IMR-90 (cell line): ENCODE data around the gene WASF3. TPM values are rescaled to one million over a fixed set of nuclear protein-coding genes. Genes with fewer than 3 reads are reported as not detected.

Experiments used
- ATAC-seq: fragments of 200-7000 bp; cut with Tn5 transposase; 2 replicates; pipeline ENCODE4 v1.9.1; 2020; ENCODE audit warnings: low read depth, mild to moderate bottlenecking, moderate library complexity
- BruUV-seq: library from RNA; stranded (reverse); fragments of 400-500 nt; replicated peaks from 2 replicates; lab custom pipeline; 2021; lab: Mats Ljungman, UMichigan
- CTCF ChIA-PET: fragments of 300-600 bp; formaldehyde crosslinking; extraction: SDS; loops from one replicate; lab custom pipeline; 2021; ENCODE audit warnings: antibody characterized with exemption; lab: Yijun Ruan, JAX
- POLR2A ChIA-PET: fragments of 300-600 bp; sonication (Branson Sonifier 250); formaldehyde crosslinking; loops from one replicate; lab custom pipeline; 2022; ENCODE audit warnings: antibody characterized with exemption; ENCODE audit not compliant: unreplicated experiment; lab: Charles Lee
- DNase-seq: peaks from one replicate; pipeline ENCODE4 v3.0.0; 2013
- H2AFZ ChIP-seq: replicated peaks from 2 replicates; pipeline ENCODE3; 2013; ENCODE audit warnings: low read length, mild to moderate bottlenecking; ENCODE audit not compliant: poor library complexity
- H2AK5ac ChIP-seq: 2 replicates; pipeline ENCODE4 v1.6.1; 2013; ENCODE audit warnings: low read depth, low read length, inconsistent platforms
- H2AK9ac ChIP-seq: replicated peaks from 2 replicates; pipeline ENCODE3; 2013; ENCODE audit warnings: mild to moderate bottlenecking, low read depth, low read length, moderate library complexity; ENCODE audit not compliant: poor library complexity
- H2BK120ac ChIP-seq: 2 replicates; pipeline ENCODE4 v1.6.1; 2013; ENCODE audit warnings: low read depth, low read length, inconsistent platforms
- H2BK15ac ChIP-seq: 3 replicates; pipeline ENCODE4 v1.6.1; 2013; ENCODE audit warnings: low read depth, low read length, inconsistent platforms
- H2BK20ac ChIP-seq: 2 replicates; pipeline ENCODE4 v1.6.1; 2013; ENCODE audit warnings: low read depth, mild to moderate bottlenecking, inconsistent platforms, low read length, moderate library complexity
- H2BK5ac ChIP-seq: 2 replicates; pipeline ENCODE4 v1.6.1; 2013; ENCODE audit warnings: mild to moderate bottlenecking, low read depth, low read length, inconsistent platforms; ENCODE audit not compliant: poor library complexity, severe bottlenecking
- H3K14ac ChIP-seq: replicated peaks from 2 replicates; pipeline ENCODE4 v1.6.1; 2013; ENCODE audit warnings: low read depth, low read length, inconsistent platforms
- H3K18ac ChIP-seq: 2 replicates; pipeline ENCODE4 v1.6.1; 2013; ENCODE audit warnings: low read depth, low read length, control low read depth
- H3K23ac ChIP-seq: 2 replicates; pipeline ENCODE4 v1.6.1; 2013; ENCODE audit warnings: low read depth, low read length, inconsistent platforms
- H3K27ac ChIP-seq: 2 replicates; pipeline ENCODE4 v1.5.1; 2013; ENCODE audit warnings: mild to moderate bottlenecking, control low read depth, low read length; ENCODE audit not compliant: insufficient read depth
- H3K27me3 ChIP-seq: 2 replicates; pipeline ENCODE4 v1.6.1; 2013; ENCODE audit warnings: low read length; ENCODE audit not compliant: control insufficient read depth, insufficient read depth
- H3K36me3 ChIP-seq: 2 replicates; pipeline ENCODE4 v1.6.1; 2013; ENCODE audit warnings: low read length, mixed read lengths; ENCODE audit not compliant: control insufficient read depth, insufficient read depth
- H3K4ac ChIP-seq: 2 replicates; pipeline ENCODE4 v1.6.1; 2013; ENCODE audit warnings: low read depth, low read length, inconsistent platforms
- H3K4me1 ChIP-seq: 2 replicates; pipeline ENCODE4 v1.6.1; 2013; ENCODE audit warnings: low read length, mixed read lengths; ENCODE audit not compliant: control insufficient read depth, insufficient read depth
- H3K4me2 ChIP-seq: 2 replicates; pipeline ENCODE4 v1.6.1; 2013; ENCODE audit warnings: low read depth, mild to moderate bottlenecking, control low read depth, low read length, moderate library complexity
- H3K4me3 ChIP-seq: 2 replicates; pipeline ENCODE4 v1.5.1; 2013; ENCODE audit warnings: low read depth, mild to moderate bottlenecking, control low read depth, low read length, moderate library complexity; ENCODE audit not compliant: insufficient read depth
- H3K56ac ChIP-seq: 2 replicates; pipeline ENCODE4 v1.6.1; 2013; ENCODE audit warnings: low read length, inconsistent platforms; ENCODE audit not compliant: insufficient read depth; ENCODE audit errors: extremely low read depth
- H3K79me1 ChIP-seq, 2 experiments: 2 replicates each; pipeline ENCODE4 v1.6.1; 2013; ENCODE audit warnings: low read length in 2 of 2, inconsistent platforms in 1 of 2, low read depth in 1 of 2
- H3K9ac ChIP-seq: 2 replicates; pipeline ENCODE4 v1.6.1; 2013; ENCODE audit warnings: low read depth, low read length, control low read depth
- H3K9me1 ChIP-seq: 2 replicates; pipeline ENCODE4 v1.6.1; 2013; ENCODE audit warnings: low read length, inconsistent platforms; ENCODE audit not compliant: insufficient read depth
- H3K9me3 ChIP-seq: 2 replicates; pipeline ENCODE4 v1.6.1; 2013; ENCODE audit warnings: low read length; ENCODE audit not compliant: control insufficient read depth, insufficient read depth
- H4K20me1 ChIP-seq: 2 replicates; pipeline ENCODE4 v1.6.1; 2013; ENCODE audit warnings: low read length, inconsistent platforms; ENCODE audit not compliant: insufficient read depth
- H4K5ac ChIP-seq: 2 replicates; pipeline ENCODE4 v1.6.1; 2013; ENCODE audit warnings: mild to moderate bottlenecking, low read depth, low read length, control low read depth
- H4K8ac ChIP-seq, 2 experiments: 2 replicates each; pipeline ENCODE4 v1.6.1; 2013; ENCODE audit warnings: low read depth in 2 of 2, low read length in 2 of 2, control low read depth in 1 of 2, inconsistent platforms in 1 of 2
- H4K91ac ChIP-seq: 2 replicates; pipeline ENCODE4 v1.6.1; 2013; ENCODE audit warnings: low read depth, low read length, inconsistent platforms; ENCODE audit not compliant: insufficient read depth
- MAFK ChIP-seq: IDR thresholded peaks from 2 replicates; pipeline ENCODE4 v1.6.1; 2012; ENCODE audit warnings: low read depth, low read length, improper control_type of control experiment
- MAZ ChIP-seq: IDR thresholded peaks from 2 replicates; pipeline ENCODE4 v1.6.1; 2012; ENCODE audit warnings: low read depth, mild to moderate bottlenecking, low read length, improper control_type of control experiment, moderate library complexity, borderline replicate concordance
- RAD21 ChIP-seq: IDR thresholded peaks from 2 replicates; pipeline ENCODE4 v1.6.1; 2012; ENCODE audit warnings: low read length, improper control_type of control experiment
- RFX5 ChIP-seq: IDR thresholded peaks from 2 replicates; pipeline ENCODE4 v1.8.0; 2012; ENCODE audit warnings: low read depth, mild to moderate bottlenecking, low read length, moderate library complexity
- dilution Hi-C: fragments of 300-500 bp; cut with HindIII; formaldehyde crosslinking; loops from one replicate; pipeline ENCODE4 v1.14.3; 2018; ENCODE audit warnings: low sequenced_read_pairs; ENCODE audit not compliant: unreplicated experiment
- in situ Hi-C: fragments of 300-500 bp; cut with MboI; formaldehyde crosslinking; loops from 3 replicates; pipeline ENCODE4 v1.14.3; 2019; ENCODE audit warnings: low sequenced_read_pairs, inconsistent platforms, mixed read lengths
- intact Hi-C: fragments of 100-400 bp; cut with micrococcal nuclease; formaldehyde crosslinking; loops from 2 replicates; pipeline ENCODE4 v1.10.0; 2022
- polyA plus RNA-seq, 3 experiments: library from polyadenylated mRNA; depleted of rRNA; stranded (reverse); fragments of >200 nt; gene quantifications; 2 replicates each; pipeline ENCODE4 v1.2.3, GENCODE V29; 2012; ENCODE audit warnings: low replicate concordance in 1 of 3
- total RNA-seq: library from RNA; depleted of rRNA; stranded (reverse); fragments of >200 nt; gene quantifications from 2 replicates; pipeline ENCODE4 v1.2.3, GENCODE V29; 2012
- TF ChIP-seq, protein P1 (sequence below): fragments of 150-350 bp; IDR thresholded peaks from 2 replicates; pipeline ENCODE4 v1.6.1; 2017; ENCODE audit warnings: mild to moderate bottlenecking, antibody characterized with exemption, low read length, low read depth

The WASF3 gene
- total and polyA plus RNA-seq, 2 of the 4 experiments (the other 2 are of a cell fraction), result 4.3 to 11.4 TPM

GRCh38 chr13:26727633-26728032 is 170.2 kb downstream of the WASF3 start:
- H3K4ac ChIP-seq, result no peak overlapping the region
- no peaks in the 10 kb centered on the region for H3K9me1 ChIP-seq
- no peak overlapping the region for H4K5ac ChIP-seq
- no peaks in the 10 kb centered on the region for H3K4me1 ChIP-seq
- no peak overlapping the region for H3K9ac ChIP-seq
- no peaks in the 10 kb centered on the region; the same call in 1 of the 2 replicates for H3K27me3 ChIP-seq
- no peak overlapping the region for H3K23ac ChIP-seq
- H3K79me1 ChIP-seq, result no peaks in the 10 kb centered on the region
- no peaks in the 10 kb centered on the region for H3K36me3 ChIP-seq
- H2BK20ac ChIP-seq, result no peak overlapping the region
- TF ChIP-seq MAZ (no peak), RAD21 (no peak), RFX5 (no peak), MAFK (no peak)
- TF ChIP-seq, protein P1, sequence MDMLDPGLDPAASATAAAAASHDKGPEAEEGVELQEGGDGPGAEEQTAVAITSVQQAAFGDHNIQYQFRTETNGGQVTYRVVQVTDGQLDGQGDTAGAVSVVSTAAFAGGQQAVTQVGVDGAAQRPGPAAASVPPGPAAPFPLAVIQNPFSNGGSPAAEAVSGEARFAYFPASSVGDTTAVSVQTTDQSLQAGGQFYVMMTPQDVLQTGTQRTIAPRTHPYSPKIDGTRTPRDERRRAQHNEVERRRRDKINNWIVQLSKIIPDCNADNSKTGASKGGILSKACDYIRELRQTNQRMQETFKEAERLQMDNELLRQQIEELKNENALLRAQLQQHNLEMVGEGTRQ, result no peak
- H3K27ac ChIP-seq, result no peak overlapping the region
- no peak overlapping the region for H2BK5ac ChIP-seq
- ATAC-seq (no peak), DNase-seq (no peak)
- no peak overlapping the region for H3K14ac ChIP-seq
- H3K9me3 ChIP-seq, result no peaks in the 10 kb centered on the region
- H4K20me1 ChIP-seq, result no peaks in the 10 kb centered on the region
- no peak overlapping the region for H3K4me3 ChIP-seq
- intact Hi-C loops (no loop called here), dilution Hi-C loops (no loop called here), in situ Hi-C loops (no loop called here)
- POLR2A ChIA-PET, result no interaction called here
- no peak overlapping the region for H2BK120ac ChIP-seq
- no peak overlapping the region for H3K4me2 ChIP-seq
- no peak overlapping the region for H2AK5ac ChIP-seq
- no peak overlapping the region for H4K91ac ChIP-seq
- CTCF ChIA-PET, result no interaction called here
- H3K18ac ChIP-seq, result no peak overlapping the region
- no peak overlapping the region for H2AFZ ChIP-seq
- no peak overlapping the region for H3K56ac ChIP-seq
- no peak overlapping the region for H2AK9ac ChIP-seq
- no TSS peak for BruUV-seq
- no peak overlapping the region for H2BK15ac ChIP-seq
- H4K8ac ChIP-seq, result no peak overlapping the region
